Kidney epithelial cell (primary cell): ENCODE measurements around the gene ALG1. TPM values are rescaled to one million over a fixed set of nuclear protein-coding genes. Genes with fewer than 3 reads are reported as not detected.
A peak's percentile ranks its signal among the peaks of the same experiment; 100 is the strongest.
"Not testable (repeated sequence)": the region's sequence is repeated elsewhere in the genome, so short reads cannot be mapped to it uniquely, and the experiment has no call there.

Experiments used
- DNase-seq: peaks from one replicate; pipeline ENCODE4 v3.0.0-alpha.2; 2010; ENCODE audit warnings: low read depth
- H3K27me3 ChIP-seq: 2 replicates; pipeline ENCODE4 v1.6.0; 2011; ENCODE audit warnings: low read length; ENCODE audit not compliant: control insufficient read depth, insufficient read depth
- H3K36me3 ChIP-seq: 2 replicates; pipeline ENCODE4 v1.5.1; 2011; ENCODE audit warnings: low read length; ENCODE audit not compliant: control insufficient read depth, insufficient read depth
- H3K4me3 ChIP-seq: 2 replicates; pipeline ENCODE4 v1.5.1; 2011; ENCODE audit warnings: low read depth, mild to moderate bottlenecking, control low read depth, low read length
- total RNA-seq: library from RNA; depleted of rRNA; stranded (reverse); fragments of >200 nt; gene quantifications from 2 replicates; pipeline ENCODE4 v1.2.3, GENCODE V29; 2015
- TF ChIP-seq, protein P1 (sequence below): IDR thresholded peaks from 2 replicates; pipeline ENCODE4 v1.5.1; 2011; ENCODE audit warnings: mild to moderate bottlenecking, moderate library complexity, low read length, control low read depth, inconsistent platforms; ENCODE audit not compliant: insufficient read depth, poor library complexity, severe bottlenecking

The ALG1 gene
- total RNA-seq, 1 donor from 2014 or later: 33.0 TPM

DNA sequence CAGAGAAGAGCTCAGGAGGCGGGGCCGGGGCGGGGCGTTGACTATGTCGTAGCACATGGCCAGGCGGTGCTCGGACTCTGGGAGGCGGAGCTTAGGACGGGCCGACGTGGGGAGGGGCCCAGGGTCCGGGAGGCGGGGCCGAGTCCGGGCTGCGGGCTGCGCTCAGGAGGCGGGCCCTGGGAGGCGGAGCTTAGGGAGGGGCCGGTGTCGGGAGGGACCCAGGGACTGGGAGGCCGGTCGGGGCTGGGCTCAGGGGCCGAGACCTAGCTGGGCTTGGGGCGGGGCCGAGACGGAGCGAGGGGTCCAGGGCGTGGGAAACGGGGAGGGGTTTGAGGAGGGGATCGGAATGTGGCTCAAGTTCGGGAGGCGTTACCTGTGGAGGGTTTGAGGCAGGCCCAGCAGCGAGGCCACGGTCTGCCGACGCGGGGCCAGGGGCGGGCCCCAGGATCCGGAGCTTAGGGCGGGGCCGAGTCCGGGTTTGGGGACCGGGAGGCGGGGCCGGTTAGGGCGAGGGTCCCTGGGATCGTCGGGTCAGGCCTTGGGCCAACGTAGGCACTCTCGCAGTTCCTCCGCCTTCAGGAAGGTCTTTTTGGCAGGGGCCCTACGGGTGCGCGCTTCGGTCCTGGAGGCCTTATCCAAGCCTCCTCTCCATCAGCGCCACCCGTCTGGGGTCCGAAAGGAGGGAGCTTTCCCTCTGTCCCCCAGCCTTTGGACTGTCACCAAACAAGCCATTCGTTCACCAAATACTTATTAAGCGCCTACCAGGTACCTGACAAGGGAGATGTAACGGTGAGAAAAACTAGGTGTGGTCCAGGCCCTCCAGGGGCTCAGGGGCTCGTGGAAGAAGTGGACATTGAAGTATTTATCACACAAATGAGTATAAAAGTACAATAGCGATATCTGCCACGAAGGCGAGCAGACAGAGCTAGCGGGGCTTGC is 26.8 kb downstream of the ALG1 start:
- DNase-seq, H3K36me3 ChIP-seq, H3K27me3 ChIP-seq: not testable (repeated sequence)
- peak overlapping the region; percentile 72 for H3K4me3 ChIP-seq

- H3K4me3 ChIP-seq, DNase-seq, H3K27me3 ChIP-seq, H3K36me3 ChIP-seq: not testable (repeated sequence)
Measured at GRCh38 chr16:5099174-5099573, 27.5 kb downstream of the ALG1 start.

- not testable (repeated sequence) for DNase-seq, H3K4me3 ChIP-seq, H3K36me3 ChIP-seq, H3K27me3 ChIP-seq
Measured at GRCh38 chr16:5103296-5104032, 31.8 kb downstream of the ALG1 start.

GRCh38 chr16:5105039-5105438 is 33.4 kb downstream of the ALG1 start:
- H3K27me3 ChIP-seq, H3K36me3 ChIP-seq, DNase-seq, H3K4me3 ChIP-seq: not testable (repeated sequence)

DNA sequence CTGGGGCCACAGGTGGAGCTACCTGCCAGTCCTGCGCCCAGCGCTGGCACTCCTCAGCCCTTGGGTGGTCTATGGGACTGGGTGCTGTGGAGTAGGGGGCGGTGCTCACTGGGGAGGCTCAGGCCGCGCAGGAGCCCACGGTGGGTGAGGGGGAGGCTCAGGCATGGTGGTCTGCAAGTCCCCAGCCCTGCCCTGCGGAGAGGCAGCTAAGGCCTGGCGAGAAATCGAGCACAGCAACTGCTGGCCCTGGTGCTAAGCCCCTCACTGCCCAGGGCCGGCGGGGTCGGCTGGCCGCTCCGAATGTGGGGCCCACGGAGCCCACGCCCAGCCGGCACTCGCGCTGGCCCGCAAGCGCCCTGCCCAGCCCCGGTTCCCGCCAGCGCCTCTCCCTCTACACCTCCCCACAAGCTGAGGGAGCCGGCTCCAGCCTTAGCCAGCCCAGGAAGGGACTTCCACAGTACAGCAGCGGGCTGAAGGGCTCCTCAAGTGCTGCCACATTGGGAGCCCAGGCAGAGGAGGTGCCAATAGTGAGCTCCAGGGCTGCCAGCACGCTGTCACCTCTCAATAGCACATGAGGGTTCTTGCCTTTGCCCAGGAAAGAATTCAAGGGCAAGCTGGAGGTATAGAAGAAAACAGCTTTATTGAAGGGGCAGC is 37.0 kb downstream of the ALG1 start:
- no peak for DNase-seq
- Histone ChIP-seq H3K36me3 (no peaks in the 10 kb centered on the region), H3K27me3 (no peaks in the 10 kb centered on the region), H3K4me3 (no peak overlapping the region)
- TF ChIP-seq, protein P1, sequence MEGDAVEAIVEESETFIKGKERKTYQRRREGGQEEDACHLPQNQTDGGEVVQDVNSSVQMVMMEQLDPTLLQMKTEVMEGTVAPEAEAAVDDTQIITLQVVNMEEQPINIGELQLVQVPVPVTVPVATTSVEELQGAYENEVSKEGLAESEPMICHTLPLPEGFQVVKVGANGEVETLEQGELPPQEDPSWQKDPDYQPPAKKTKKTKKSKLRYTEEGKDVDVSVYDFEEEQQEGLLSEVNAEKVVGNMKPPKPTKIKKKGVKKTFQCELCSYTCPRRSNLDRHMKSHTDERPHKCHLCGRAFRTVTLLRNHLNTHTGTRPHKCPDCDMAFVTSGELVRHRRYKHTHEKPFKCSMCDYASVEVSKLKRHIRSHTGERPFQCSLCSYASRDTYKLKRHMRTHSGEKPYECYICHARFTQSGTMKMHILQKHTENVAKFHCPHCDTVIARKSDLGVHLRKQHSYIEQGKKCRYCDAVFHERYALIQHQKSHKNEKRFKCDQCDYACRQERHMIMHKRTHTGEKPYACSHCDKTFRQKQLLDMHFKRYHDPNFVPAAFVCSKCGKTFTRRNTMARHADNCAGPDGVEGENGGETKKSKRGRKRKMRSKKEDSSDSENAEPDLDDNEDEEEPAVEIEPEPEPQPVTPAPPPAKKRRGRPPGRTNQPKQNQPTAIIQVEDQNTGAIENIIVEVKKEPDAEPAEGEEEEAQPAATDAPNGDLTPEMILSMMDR: no peak

DNA sequence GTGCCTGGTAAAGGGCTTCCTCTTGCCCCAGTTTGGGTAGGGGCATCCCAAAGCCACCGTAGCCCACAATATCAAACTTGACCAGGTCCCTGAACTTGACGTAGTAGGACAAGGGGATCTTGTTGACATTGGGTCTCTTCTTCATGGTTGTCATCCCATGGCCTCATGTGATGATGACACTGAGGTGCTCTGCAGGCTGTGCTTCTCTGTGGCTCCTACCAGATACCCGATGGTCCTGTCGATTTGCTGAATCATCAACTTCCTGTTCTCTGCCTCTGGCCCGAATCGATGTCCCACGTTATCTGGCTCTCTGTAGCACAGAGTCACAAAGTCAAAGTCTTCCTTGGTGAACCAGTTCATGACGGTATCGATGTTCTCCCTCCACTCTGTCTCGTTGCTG is 39.3 kb downstream of the ALG1 start:
- H3K36me3 ChIP-seq, H3K27me3 ChIP-seq, H3K4me3 ChIP-seq, DNase-seq: not testable (repeated sequence)

DNA sequence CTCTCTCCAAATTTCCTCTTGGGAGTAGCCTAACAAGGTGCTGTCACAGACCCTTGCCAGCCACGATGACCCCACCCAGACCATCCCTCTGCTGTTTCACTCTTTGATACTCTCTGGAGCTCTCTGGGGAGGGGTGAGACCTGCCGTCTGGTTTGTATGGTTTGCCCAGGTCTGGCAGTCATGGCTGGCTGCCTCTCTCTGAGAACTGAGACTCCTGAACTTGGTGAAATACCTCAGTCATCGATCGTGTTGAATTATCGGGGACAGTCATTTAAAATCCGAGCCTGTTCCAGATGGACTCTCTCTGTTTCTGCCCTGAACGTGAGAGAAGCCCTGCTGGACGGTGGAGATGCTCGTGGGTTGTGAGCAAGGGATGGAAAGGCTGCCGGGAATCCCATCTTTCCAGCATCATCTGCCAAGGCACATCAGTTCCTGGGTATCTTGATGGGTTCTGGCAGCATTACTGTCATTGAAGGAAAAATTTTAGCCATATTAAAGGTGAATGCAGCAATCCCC is 45.2 kb downstream of the ALG1 start:
- H3K27me3 ChIP-seq, DNase-seq, H3K4me3 ChIP-seq, H3K36me3 ChIP-seq: not testable (repeated sequence)

GRCh38 chr16:5117300-5118087 is 45.9 kb downstream of the ALG1 start:
- not testable (repeated sequence) for H3K27me3 ChIP-seq, H3K4me3 ChIP-seq, DNase-seq, H3K36me3 ChIP-seq

GRCh38 chr16:5131467-5132004 is 59.9 kb downstream of the ALG1 start:
- H3K4me3 ChIP-seq, DNase-seq, H3K36me3 ChIP-seq, H3K27me3 ChIP-seq: not testable (repeated sequence)

- H3K4me3 ChIP-seq, H3K27me3 ChIP-seq: not testable (repeated sequence)
Measured at GRCh38 chr16:5132915-5133600, 61.4 kb downstream of the ALG1 start.

DNA sequence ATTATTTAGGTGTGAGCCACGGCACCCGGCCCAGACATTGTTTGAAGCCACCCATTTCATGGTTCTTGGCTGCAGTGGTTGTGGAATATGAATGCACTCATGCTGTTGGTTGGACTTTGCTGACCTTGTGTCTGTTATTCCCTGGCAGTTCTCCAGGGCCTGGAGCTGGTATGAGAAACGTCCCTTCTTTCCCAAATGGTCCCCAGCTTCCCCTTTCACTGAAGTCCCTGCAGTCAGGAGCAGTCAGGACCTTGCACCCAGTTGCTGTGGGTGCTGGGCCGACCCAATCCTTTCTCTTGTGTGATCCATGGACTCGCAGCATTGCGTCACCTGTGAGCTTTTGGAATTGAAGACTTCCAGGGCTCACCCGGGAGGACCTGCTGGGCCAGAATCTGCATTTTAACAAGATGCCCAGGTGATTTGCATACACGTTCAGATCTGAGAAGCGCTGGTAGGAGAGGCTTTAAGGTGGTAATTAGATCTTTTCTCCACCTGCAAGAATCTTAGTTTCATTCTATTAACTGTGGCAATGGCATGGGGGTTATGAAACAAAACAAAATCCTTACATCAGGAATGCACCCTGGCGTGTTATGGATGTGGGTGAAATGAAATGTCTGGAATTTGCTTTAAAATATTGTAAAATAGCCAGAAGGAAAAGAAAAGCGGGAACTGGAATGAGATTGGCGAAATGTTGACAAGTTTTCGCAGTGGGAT is 63.3 kb downstream of the ALG1 start:
- H3K27me3 ChIP-seq: not testable (repeated sequence)

More at GRCh38 chr16:5132915-5133600, 61.4 kb downstream of the ALG1 start:
- H3K36me3 ChIP-seq, DNase-seq: not testable (repeated sequence)

More for the DNA sequence above, 63.3 kb downstream of the ALG1 start:
- not testable (repeated sequence) for DNase-seq, H3K4me3 ChIP-seq, H3K36me3 ChIP-seq
